MCF 10A (cell line): ENCODE data around the gene ARHGEF28. TPM values are rescaled to one million over a fixed set of nuclear protein-coding genes. Genes with fewer than 3 reads are reported as not detected.

ENCODE experiments used
- BruUV-seq: library from RNA; stranded (reverse); fragments of 400-500 nt; replicated peaks from 2 replicates; lab custom pipeline; 2021; lab: Mats Ljungman, UMichigan
- CTCF ChIA-PET: fragments of 300-600 bp; sonication (Branson Sonifier 250); formaldehyde crosslinking; extraction: SDS; loops from one replicate; lab custom pipeline; 2021; ENCODE audit warnings: antibody characterized with exemption, inconsistent platforms; lab: Yijun Ruan, JAX
- POLR2A ChIA-PET: fragments of 300-600, 350-650 bp; sonication (Branson Sonifier 250); formaldehyde crosslinking; extraction: SDS; loops from one replicate; lab custom pipeline; 2020; ENCODE audit warnings: antibody characterized with exemption, inconsistent platforms; lab: Yijun Ruan, JAX
- DNase-seq: peaks from one replicate; pipeline ENCODE4 v3.0.0-alpha.2; 2018; ENCODE audit not compliant: unreplicated experiment
- H3K27ac Mint-ChIP-seq: one replicate; pipeline ENCODE4 v1.8.0; 2022; ENCODE audit warnings: mild to moderate bottlenecking, low read depth, mixed read lengths; ENCODE audit not compliant: unreplicated experiment
- H3K27me3 Mint-ChIP-seq: one replicate; pipeline ENCODE4 v1.8.0; 2022; ENCODE audit warnings: mixed read lengths; ENCODE audit not compliant: insufficient read depth, unreplicated experiment
- H3K36me3 Mint-ChIP-seq: one replicate; pipeline ENCODE4 v1.8.0; 2022; ENCODE audit warnings: mild to moderate bottlenecking, moderate library complexity, mixed read lengths; ENCODE audit not compliant: insufficient read depth, unreplicated experiment
- H3K4me1 Mint-ChIP-seq: one replicate; pipeline ENCODE4 v1.8.0; 2022; ENCODE audit warnings: mixed read lengths; ENCODE audit not compliant: insufficient read depth, unreplicated experiment
- H3K4me3 Mint-ChIP-seq: one replicate; pipeline ENCODE4 v1.8.0; 2022; ENCODE audit warnings: mild to moderate bottlenecking, moderate library complexity, mixed read lengths; ENCODE audit not compliant: unreplicated experiment
- H3K9me3 Mint-ChIP-seq: one replicate; pipeline ENCODE4 v1.8.0; 2022; ENCODE audit warnings: mixed read lengths; ENCODE audit not compliant: unreplicated experiment
- intact Hi-C: fragments of 100-400 bp; cut with micrococcal nuclease; formaldehyde crosslinking; loops from 2 replicates; pipeline ENCODE4 v1.14.1; 2022
- total RNA-seq: library from RNA; stranded (reverse); gene quantifications from 2 replicates; pipeline ENCODE4 v1.2.3, GENCODE V29; 2022
- TF ChIP-seq, protein P1 (sequence below): fragments of 200-600 bp; IDR thresholded peaks from one replicate; pipeline ENCODE4 v1.8.0; 2022; ENCODE audit warnings: antibody characterized with exemption, mild to moderate bottlenecking; ENCODE audit not compliant: unreplicated experiment

The ARHGEF28 gene
- total RNA-seq, 1 experiment from 2014 or later, result 34.8 TPM

DNA sequence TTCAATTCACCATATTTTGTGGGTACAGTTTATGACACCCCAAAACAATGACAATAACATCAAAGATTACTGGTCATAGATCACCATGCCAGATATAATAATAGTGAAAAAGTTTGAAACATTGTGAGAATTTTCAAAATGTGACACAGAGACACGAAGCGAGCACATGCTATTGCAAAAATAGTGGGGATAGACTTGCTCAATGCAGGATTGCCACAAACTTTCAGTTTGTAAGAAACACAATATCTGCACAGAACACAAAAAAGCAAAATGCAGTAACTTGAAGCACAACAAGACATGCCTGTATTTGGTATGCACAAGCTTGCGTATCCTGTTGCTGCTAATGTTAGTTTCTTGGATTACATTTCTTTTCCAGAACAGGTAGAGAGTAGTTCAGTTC lies 35.8 kb downstream of the ARHGEF28 start:
- DNase-seq, result no peak
- Mint-ChIP-seq H3K36me3 (no peaks in the 10 kb centered on the region), H3K27me3 (no peaks in the 10 kb centered on the region), H3K9me3 (peaks cover 14% of the 10 kb centered on the region), H3K4me3 (no peak overlapping the region), H3K4me1 (peaks cover 39% of the 10 kb centered on the region), H3K27ac (no peak overlapping the region)
- BruUV-seq, result no TSS peak
- TF ChIP-seq, protein P1, sequence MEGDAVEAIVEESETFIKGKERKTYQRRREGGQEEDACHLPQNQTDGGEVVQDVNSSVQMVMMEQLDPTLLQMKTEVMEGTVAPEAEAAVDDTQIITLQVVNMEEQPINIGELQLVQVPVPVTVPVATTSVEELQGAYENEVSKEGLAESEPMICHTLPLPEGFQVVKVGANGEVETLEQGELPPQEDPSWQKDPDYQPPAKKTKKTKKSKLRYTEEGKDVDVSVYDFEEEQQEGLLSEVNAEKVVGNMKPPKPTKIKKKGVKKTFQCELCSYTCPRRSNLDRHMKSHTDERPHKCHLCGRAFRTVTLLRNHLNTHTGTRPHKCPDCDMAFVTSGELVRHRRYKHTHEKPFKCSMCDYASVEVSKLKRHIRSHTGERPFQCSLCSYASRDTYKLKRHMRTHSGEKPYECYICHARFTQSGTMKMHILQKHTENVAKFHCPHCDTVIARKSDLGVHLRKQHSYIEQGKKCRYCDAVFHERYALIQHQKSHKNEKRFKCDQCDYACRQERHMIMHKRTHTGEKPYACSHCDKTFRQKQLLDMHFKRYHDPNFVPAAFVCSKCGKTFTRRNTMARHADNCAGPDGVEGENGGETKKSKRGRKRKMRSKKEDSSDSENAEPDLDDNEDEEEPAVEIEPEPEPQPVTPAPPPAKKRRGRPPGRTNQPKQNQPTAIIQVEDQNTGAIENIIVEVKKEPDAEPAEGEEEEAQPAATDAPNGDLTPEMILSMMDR, result no peak
- intact Hi-C loops, result no loop called here
- ChIA-PET CTCF (interaction anchor here (0.7 kb wide), 1 partner anchor 13 kb away, joined by 3 read pairs; no protein-coding TSS in a partner anchor), POLR2A (interaction anchor here (3.2 kb wide), 1 partner anchor 11 kb away, joined by 18 read pairs; no protein-coding TSS in a partner anchor)

DNA sequence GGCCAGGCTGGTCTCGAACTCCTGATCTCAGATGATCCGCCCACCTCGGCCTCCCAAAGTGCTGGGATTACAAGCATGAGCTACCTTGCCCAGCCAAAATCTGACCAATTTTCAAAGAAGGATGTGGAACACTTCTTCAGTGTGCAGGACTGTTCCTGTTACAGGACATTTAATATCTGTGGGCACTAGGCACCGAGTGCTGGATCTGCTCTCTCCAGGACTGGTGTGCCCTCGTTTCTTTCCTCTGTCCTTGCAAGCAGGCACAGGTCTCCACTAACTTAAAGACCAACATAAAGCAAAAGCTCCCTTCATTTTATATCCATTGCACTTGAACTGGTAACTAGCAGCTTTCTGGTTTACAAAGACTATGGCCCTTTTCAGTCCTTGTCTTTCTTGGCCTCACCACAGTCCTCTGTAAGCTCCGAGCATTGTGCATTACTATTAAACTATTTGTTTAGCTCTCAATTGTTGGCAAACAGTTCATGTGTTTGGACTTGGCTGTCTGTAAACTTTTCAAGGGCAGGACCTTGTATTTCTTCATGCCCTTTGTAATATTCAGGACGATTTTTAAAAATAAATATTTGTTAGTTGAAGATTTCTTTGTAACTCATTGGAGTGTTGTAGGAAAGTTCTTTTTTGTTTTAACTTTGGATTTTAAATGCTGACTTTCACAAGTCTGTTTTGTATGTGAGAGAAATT lies 37.3 kb downstream of the ARHGEF28 start:
- no peak overlapping the region for H3K4me3 Mint-ChIP-seq
- intact Hi-C loops, result no loop called here
- peaks cover 14% of the 10 kb centered on the region for H3K9me3 Mint-ChIP-seq
- H3K27me3 Mint-ChIP-seq, result no peaks in the 10 kb centered on the region
- CTCF ChIA-PET, result no interaction called here
- no TSS peak for BruUV-seq
- H3K36me3 Mint-ChIP-seq, result no peaks in the 10 kb centered on the region
- H3K27ac Mint-ChIP-seq, result no peak overlapping the region
- POLR2A ChIA-PET, result interaction anchor here (0.7 to 3.2 kb wide), 4 partner anchors 9 to 23 kb away, joined by 3 to 18 read pairs (median 3); no protein-coding TSS in a partner anchor
- no peak for DNase-seq
- TF ChIP-seq, protein P1, result no peak
- peaks cover 32% of the 10 kb centered on the region for H3K4me1 Mint-ChIP-seq

DNA sequence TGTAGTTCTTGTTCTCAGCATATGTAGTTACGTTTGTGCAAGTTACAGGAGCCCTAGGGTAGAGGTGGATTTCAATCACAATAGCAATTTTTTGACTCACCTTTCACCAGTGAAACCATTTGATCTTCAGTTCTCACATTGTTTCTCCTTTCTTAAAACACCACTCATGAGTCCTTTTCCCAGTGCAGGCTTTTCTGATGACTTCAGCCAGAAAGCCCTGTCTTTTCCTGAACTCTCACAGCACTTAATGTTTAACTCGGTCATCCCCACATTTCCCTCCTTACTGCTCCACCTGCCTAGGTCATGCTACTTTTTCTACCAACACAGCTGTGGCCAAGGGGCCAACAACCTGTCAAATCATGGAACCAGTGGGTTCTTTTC lies 37.9 kb downstream of the ARHGEF28 start:
- TF ChIP-seq, protein P1, result no peak
- Mint-ChIP-seq H3K9me3 (peaks cover 14% of the 10 kb centered on the region), H3K36me3 (no peaks in the 10 kb centered on the region), H3K4me3 (no peak overlapping the region), H3K4me1 (peaks cover 29% of the 10 kb centered on the region), H3K27me3 (no peaks in the 10 kb centered on the region), H3K27ac (no peak overlapping the region)
- POLR2A ChIA-PET, result interaction anchor here (1.1 to 3.2 kb wide), 3 partner anchors 9 to 119 kb away, joined by 3 to 18 read pairs (median 3); no protein-coding TSS in a partner anchor
- CTCF ChIA-PET, result no interaction called here
- no TSS peak for BruUV-seq
- intact Hi-C loops, result no loop called here
- no peak for DNase-seq

DNA sequence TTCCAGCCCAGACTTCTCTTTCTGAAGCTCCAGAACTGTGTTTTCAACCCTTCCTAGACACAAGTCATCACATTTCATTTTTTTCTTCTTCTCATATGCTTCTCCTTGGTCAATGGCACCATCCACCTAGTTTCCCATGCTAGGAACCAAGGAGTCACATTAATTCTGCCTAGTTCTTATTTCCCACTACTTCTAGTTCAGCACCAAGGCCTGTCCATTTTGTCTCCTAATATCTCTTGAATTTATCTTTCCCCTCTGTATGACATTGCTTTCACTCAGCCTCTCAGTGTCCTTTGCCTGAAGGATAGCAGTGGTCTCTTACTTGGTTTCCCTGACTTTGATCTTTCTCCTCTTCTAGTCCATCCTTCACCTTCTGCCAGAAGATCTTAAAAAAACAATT lies 38.8 kb downstream of the ARHGEF28 start:
- Mint-ChIP-seq H3K4me3 (no peak overlapping the region), H3K27me3 (no peaks in the 10 kb centered on the region), H3K27ac (no peak overlapping the region), H3K4me1 (peaks cover 29% of the 10 kb centered on the region), H3K9me3 (peaks cover 14% of the 10 kb centered on the region), H3K36me3 (no peaks in the 10 kb centered on the region)
- no TSS peak for BruUV-seq
- intact Hi-C loops, result no loop called here
- POLR2A ChIA-PET, result interaction anchor here (0.6 to 3.2 kb wide), 4 partner anchors 8 to 118 kb away, joined by 3 to 18 read pairs (median 3); no protein-coding TSS in a partner anchor
- TF ChIP-seq, protein P1, result no peak
- CTCF ChIA-PET, result no interaction called here
- DNase-seq, result no peak
